ENCODE data around the gene VPS54. TPM values are rescaled to one million over a fixed set of nuclear protein-coding genes. Genes with fewer than 3 reads are reported as not detected.

The VPS54 gene
- total RNA-seq, 1 donor from 2014 or later: 17.2 TPM

GRCh38 chr2:63863707-63864106 is 155.5 kb downstream of the VPS54 start:
- H3K4me3 Mint-ChIP-seq (ENCODE audit: unreplicated experiment): no peak overlapping the region
- no peak for TF ChIP-seq CTCF (IDR thresholded peaks at IDR 0.05)
- peaks cover 13% of the 10 kb centered on the region for H3K4me1 Mint-ChIP-seq (ENCODE audit: unreplicated experiment)
- DNase-seq (ENCODE audit: extremely low spot score, unreplicated experiment): no peak
- no peaks in the 10 kb centered on the region for H3K27me3 Mint-ChIP-seq (ENCODE audit: unreplicated experiment)
- H3K27ac Mint-ChIP-seq (ENCODE audit: unreplicated experiment): no peak overlapping the region
- H3K9me3 Mint-ChIP-seq (ENCODE audit: unreplicated experiment): no peaks in the 10 kb centered on the region
- peaks cover 34% of the 10 kb centered on the region for H3K36me3 Mint-ChIP-seq (ENCODE audit: unreplicated experiment)

- Mint-ChIP-seq H3K4me3 (ENCODE audit: unreplicated experiment) (no peak overlapping the region), H3K9me3 (ENCODE audit: unreplicated experiment) (no peaks in the 10 kb centered on the region), H3K27me3 (ENCODE audit: unreplicated experiment) (no peaks in the 10 kb centered on the region), H3K4me1 (ENCODE audit: unreplicated experiment) (peaks cover 13% of the 10 kb centered on the region), H3K36me3 (ENCODE audit: unreplicated experiment) (peaks cover 37% of the 10 kb centered on the region), H3K27ac (ENCODE audit: unreplicated experiment) (no peak overlapping the region)
- no peak for DNase-seq (ENCODE audit: extremely low spot score, unreplicated experiment)
- TF ChIP-seq CTCF (IDR thresholded peaks at IDR 0.05): no peak
These were observed 156.4 kb downstream of the VPS54 start for GRCh38 chr2:63862806-63863205.

DNA sequence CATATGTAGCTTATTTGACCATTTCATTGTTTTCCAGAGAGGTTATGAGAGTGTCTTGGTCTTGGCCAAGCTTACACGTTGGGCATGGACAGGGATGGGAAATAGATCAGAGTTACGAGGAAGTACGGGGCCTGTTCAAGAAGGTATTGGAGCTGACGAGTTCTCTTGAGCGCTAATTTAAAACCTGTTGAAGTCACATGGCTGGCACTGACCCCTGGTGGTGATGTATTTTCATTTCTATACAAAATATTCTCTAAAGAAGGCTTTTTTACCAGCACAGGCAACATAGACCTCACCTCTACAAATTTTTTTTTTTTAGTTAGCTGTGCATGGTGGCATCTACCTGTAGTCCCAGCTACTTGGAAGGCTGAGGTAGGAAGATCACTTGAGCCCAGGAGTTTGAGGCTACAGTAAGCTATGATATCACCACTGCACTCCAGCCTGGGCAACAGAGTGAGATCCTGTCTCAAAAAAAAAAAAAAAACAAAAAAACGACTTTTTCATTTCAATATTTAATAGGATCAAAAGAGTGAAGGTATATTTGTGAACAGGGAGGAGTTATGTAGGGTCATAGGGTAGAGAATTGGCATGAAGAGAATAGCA is 157.9 kb downstream of the VPS54 start:
- no peak for DNase-seq (ENCODE audit: extremely low spot score, unreplicated experiment)
- Mint-ChIP-seq H3K9me3 (ENCODE audit: unreplicated experiment) (no peaks in the 10 kb centered on the region), H3K4me3 (ENCODE audit: unreplicated experiment) (no peak overlapping the region), H3K27ac (ENCODE audit: unreplicated experiment) (no peak overlapping the region), H3K36me3 (ENCODE audit: unreplicated experiment) (peaks cover 43% of the 10 kb centered on the region), H3K27me3 (ENCODE audit: unreplicated experiment) (no peaks in the 10 kb centered on the region), H3K4me1 (ENCODE audit: unreplicated experiment) (peaks cover 12% of the 10 kb centered on the region)
- peak; percentile 69 for TF ChIP-seq CTCF (IDR thresholded peaks at IDR 0.05)

- Mint-ChIP-seq H3K4me3 (ENCODE audit: unreplicated experiment) (no peak overlapping the region), H3K9me3 (ENCODE audit: unreplicated experiment) (no peaks in the 10 kb centered on the region), H3K36me3 (ENCODE audit: unreplicated experiment) (peaks cover 34% of the 10 kb centered on the region), H3K4me1 (ENCODE audit: unreplicated experiment) (peaks cover 21% of the 10 kb centered on the region), H3K27ac (ENCODE audit: unreplicated experiment) (no peak overlapping the region), H3K27me3 (ENCODE audit: unreplicated experiment) (no peaks in the 10 kb centered on the region)
- no peak for TF ChIP-seq CTCF (IDR thresholded peaks at IDR 0.05)
- DNase-seq (ENCODE audit: extremely low spot score, unreplicated experiment): no peak
These were observed 160.9 kb downstream of the VPS54 start for GRCh38 chr2:63858291-63858690.

GRCh38 chr2:63856303-63856603 is 163.0 kb downstream of the VPS54 start:
- Mint-ChIP-seq H3K9me3 (ENCODE audit: unreplicated experiment) (no peaks in the 10 kb centered on the region), H3K4me1 (ENCODE audit: unreplicated experiment) (peaks cover 33% of the 10 kb centered on the region), H3K36me3 (ENCODE audit: unreplicated experiment) (peaks cover 24% of the 10 kb centered on the region), H3K27me3 (ENCODE audit: unreplicated experiment) (no peaks in the 10 kb centered on the region), H3K4me3 (ENCODE audit: unreplicated experiment) (no peak overlapping the region), H3K27ac (ENCODE audit: unreplicated experiment) (no peak overlapping the region)
- no peak for TF ChIP-seq CTCF (IDR thresholded peaks at IDR 0.05)
- no peak for DNase-seq (ENCODE audit: extremely low spot score, unreplicated experiment)

Data from osteocyte (in vitro differentiated cells).